GM11168 (cell line): ENCODE data around the gene ADAM21.
"Not testable (repeated sequence)": the region's sequence is repeated elsewhere in the genome, so short reads cannot be mapped to it uniquely, and the experiment has no call there.

Experiments used
- in situ Hi-C: fragments of 300-500 bp; cut with MboI; formaldehyde crosslinking; loops from one replicate; pipeline ENCODE4 v1.12.0; 2022; ENCODE audit warnings: low sequenced_read_pairs; ENCODE audit not compliant: unreplicated experiment

Gene ADAM21

GRCh38 chr14:70451874-70452273, at the start of gene ADAM21:
Gene ADAM21, plus strand, starts transcription at chr14:70452174. Its CDS starts 5,326 bp downstream, at chr14:70457500.
- in situ Hi-C loops, result no loop called here

DNA sequence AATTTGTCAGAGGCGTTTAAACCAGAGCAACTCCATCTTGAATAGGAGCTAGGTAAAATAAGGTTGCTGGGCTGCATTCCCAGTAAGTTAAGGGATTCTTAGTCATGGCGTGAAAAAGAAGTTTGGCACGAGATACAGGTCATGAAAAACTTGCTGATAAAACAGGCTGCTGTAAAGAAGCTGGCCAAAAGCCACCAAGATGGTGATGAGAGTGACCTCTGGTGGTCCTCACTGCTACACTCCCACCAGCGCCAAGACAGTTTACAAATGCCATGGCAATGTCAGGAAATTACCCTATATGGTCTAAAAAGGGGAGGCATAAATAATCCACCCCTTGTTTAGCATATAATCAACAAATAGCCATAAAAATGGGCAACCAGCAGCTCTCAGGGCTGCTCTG, 48.6 kb upstream of the ADAM21 start:
- in situ Hi-C loops, result not testable (repeated sequence)

GRCh38 chr14:70406216-70406615, 45.8 kb upstream of the ADAM21 start:
- in situ Hi-C loops, result not testable (repeated sequence)

- in situ Hi-C loops, result no loop called here
Measured at GRCh38 chr14:70407621-70408020, 44.4 kb upstream of the ADAM21 start.

- in situ Hi-C loops, result no loop called here
Measured at GRCh38 chr14:70415788-70416187, 36.2 kb upstream of the ADAM21 start.

DNA sequence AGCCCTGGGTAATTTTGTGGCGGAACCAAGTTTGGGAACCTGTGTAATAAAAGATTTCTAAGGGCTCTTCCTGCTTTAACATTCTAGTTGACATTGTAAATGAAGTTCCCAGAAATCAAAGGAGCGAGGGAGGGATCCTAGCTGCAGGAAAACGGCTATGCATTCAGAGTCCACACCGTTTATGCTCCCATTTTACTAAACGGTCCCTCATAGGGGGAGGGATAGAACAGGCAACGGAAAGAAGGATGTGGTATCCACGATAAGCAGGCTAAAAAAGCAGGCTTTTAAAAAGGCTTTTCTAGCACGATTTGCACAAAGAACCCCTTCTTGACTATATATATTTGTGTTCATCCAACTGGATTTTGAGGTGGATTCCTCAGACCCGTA, 35.6 kb upstream of the ADAM21 start:
- in situ Hi-C loops, result no loop called here

DNA sequence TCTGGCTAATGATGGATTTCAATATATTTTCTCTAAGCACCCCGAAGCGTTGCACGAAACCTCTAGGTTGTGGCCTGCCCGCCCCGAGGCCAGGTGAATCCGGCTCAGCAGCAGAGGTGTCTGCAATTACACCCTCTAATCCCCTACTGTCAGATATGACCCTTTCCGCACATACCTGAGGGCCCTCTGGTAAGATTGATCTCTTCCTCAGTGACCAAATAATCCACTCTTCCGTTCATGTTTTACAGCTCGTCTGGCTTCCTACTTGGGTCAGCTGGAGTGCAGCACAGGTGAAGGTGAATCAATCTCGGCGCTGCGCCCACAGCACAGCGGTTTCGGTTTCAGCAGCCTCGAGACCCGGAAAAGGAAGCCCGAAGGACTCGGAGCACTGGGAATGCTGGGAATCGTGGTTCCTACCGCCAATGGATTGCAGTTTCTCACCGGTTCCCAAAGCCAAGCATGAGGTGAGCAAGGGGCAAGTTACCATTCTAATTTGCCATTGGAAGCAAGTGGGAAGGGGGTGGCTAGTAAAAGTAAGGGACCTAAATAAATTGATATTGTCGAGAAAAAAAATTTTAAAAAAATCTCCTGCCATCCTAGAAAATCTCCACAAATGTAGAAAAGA, 35.1 kb upstream of the ADAM21 start, which contains the start of gene SYNJ2BP:
Gene SYNJ2BP, minus strand, starts transcription at position 366 of the 625 bp plus-strand sequence. Its CDS starts 127 bp downstream, at position 239.
- in situ Hi-C loops, result no loop called here

GRCh38 chr14:70419270-70419931, 32.6 kb upstream of the ADAM21 start:
- in situ Hi-C loops, result not testable (repeated sequence)

DNA sequence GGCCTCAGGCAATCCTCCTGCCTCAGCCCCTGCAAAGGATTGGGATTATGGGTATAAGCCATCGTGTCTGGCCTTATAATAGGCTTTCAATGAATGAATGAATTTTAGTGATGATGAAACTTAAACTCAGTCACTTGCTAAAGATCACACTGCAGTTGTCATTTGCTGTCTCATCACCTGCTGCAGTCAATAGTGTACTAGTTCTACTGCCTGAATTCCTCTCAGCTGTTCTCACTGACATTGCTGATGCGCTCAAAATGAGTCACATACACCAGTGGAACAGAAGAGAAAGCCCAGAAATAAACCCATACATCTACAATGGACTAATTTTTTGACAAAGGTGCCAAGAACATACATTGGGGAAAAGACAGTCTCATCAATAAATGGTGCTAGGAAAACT, 29.4 kb upstream of the ADAM21 start:
- in situ Hi-C loops, result no loop called here

GRCh38 chr14:70425354-70425753, 26.6 kb upstream of the ADAM21 start:
- in situ Hi-C loops, result no loop called here

GRCh38 chr14:70426555-70426954, 25.4 kb upstream of the ADAM21 start:
- in situ Hi-C loops, result not testable (repeated sequence)

GRCh38 chr14:70436867-70437266, 15.1 kb upstream of the ADAM21 start:
- in situ Hi-C loops, result no loop called here

DNA sequence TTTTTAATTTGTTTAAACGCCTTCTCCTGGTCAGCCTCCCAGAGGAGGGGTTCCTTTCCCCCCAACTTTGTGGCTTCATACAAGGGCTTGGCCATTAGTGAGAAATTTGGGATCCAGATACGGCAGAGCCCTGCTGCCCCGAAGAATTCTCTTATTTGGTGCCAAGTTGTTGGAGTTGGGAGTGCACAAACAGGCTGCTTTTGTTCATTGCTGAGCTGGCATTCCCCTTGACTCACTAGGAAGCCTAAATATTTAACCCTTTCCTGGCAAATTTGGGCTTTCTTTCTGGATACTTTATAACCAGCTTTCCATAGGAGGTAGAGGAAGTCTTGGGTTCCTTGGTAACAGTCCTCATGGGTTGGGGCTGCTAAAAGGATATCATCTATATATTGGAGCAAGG, 10.3 kb upstream of the ADAM21 start:
- in situ Hi-C loops, result no loop called here

DNA sequence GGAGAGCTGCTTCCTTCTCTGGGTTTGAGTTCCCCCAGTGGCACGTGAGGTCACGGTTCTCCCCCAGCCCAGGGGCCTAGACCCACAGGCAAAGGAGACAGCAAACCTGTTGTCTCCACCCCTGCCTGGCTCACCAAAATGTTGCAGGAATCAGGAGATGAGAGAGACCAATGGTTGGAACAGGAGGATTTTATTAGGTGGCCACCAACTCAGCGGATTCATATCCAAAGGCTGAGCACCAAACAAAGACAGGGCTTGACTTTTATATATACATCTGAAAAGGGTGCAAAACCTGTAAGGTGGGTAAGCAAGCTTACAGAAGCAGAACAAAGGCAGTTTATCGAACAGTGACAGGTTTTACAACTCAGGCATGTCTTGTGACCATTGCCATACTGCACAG, 9.2 kb upstream of the ADAM21 start:
- in situ Hi-C loops, result no loop called here

DNA sequence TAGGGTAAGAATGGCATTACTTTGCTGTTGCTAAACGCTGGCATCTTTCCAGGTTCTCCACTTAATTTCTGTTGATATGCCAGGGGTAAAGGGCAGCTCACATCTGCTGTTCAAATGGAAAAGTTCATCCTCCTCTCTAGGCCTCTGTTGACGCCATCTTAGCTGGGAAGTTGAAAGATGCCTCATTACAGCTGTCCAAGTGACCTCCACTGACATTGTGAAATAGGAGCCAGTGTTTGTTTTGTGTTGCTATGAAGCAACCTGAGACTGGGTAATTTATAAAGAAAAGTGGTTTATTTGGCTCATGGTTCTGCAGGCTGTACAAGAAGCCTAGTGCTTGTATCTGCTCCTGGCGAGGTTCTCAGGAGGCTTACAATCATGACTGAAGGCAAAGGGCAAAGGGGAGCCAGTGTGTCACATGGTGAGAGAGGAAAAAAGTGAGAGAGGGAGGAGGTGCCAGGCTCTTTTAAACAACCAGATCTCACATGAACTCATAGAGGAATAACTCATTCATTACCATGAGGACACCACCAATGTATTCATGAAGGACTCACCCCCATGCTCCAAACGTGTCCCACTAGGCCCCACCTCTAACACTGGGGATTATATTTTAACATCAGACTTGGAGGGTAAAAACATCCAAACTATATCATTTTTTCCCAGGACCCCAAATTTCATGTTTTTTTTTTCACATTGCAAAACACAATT, 3.2 kb upstream of the ADAM21 start:
- in situ Hi-C loops, result no loop called here

DNA sequence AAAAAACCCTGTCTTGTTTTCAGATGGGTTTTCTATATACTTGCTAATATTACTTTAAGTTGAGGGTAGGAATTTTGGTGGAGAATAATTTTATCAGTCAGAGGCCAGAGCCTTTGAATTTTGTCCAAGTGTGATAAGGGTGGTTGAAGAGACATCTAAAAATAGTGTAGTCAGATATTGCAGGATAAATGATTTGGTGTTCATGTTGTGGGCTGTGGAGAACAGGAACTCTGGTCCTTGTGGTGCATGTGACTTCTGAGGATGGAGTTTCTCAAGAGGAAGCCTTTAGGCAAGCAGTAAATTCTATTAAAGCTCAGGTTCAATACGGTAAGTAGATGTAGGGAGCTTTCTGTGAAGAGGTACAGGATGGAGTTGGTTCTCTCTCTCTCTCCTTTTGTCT, 2.8 kb downstream of the ADAM21 start:
- in situ Hi-C loops, result no loop called here

GRCh38 chr14:70468731-70469130, 16.8 kb downstream of the ADAM21 start:
- in situ Hi-C loops, result no loop called here

GRCh38 chr14:70470863-70471563, 19.0 kb downstream of the ADAM21 start:
- in situ Hi-C loops, result not testable (repeated sequence)

DNA sequence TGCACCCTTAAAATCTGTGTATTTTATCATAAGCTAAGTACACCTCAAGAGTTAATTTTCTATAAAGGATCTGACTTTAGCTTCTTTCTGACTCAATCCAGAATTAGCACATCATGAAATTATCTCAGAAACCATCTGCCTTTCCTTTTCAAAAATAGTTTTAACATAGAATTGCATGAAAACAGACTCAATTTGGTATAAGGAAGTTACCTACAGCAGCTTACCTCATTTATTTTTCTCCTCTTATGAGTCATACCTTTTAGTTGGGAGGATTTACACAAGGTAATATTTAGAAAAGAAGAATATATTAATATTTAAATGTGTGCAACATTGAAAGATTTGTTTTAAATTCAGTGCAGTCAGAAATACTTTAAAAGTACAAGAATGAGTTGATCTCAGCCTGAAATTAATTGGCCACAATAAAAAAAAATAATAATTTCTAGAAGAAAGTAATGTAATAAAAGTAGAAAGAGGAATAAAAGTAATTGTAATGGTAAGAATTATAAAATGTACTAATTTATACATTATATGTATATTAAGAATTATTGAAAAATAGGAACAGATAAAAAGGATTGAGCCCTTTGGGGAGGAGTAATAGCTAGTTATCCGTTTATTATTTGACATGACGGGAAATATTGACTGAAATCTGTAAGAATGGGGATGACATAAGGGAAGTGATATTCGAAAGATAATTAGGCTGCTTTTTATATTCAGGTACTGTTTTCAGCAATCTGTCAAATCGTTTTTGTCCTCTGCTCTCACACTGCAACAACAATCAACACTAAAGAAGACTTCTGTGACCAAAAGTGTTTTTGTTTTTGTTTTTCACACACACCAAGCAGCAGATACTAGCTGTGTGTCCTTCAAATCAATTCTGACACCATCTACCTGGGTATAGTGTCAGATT, 20.5 kb downstream of the ADAM21 start:
- in situ Hi-C loops, result no loop called here

DNA sequence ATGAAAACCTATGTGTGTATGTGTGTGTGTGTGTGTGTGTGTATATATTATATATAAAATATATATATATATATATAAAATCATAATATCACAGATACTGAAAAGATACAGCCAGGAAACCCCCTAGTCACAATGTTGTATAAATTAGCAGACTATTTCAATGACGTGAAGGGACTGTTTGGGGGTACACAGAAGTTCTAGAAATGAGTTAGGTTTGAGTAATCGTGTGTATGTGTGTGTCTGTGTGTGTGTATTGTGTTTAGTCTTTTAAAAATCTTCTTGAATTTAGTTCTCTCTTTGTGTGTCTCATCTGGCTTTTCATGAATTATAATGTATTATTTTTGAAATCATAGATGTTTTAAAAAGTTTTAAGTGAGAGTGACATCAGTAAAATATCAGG, 21.9 kb downstream of the ADAM21 start:
- in situ Hi-C loops, result no loop called here
